HepG2 (cell line): ENCODE data around the gene SAMD4A. TPM values are rescaled to one million over a fixed set of nuclear protein-coding genes. Genes with fewer than 3 reads are reported as not detected.

Experiments used
- CCAR2 ChIP-seq: fragments of 200-400 bp; formaldehyde crosslinking; optimal IDR thresholded peaks from 2 replicates; pipeline ENCODE3; 2018; ENCODE audit warnings: low read depth, mild to moderate bottlenecking, low read length, moderate library complexity
- DNMT1 ChIP-seq: sonication (generic); formaldehyde crosslinking; IDR thresholded peaks from 2 replicates; pipeline ENCODE4 v1.5.1; 2020; ENCODE audit warnings: mild to moderate bottlenecking, missing genetic modification reagents
- ETS1 ChIP-seq: sonication (generic); formaldehyde crosslinking; IDR thresholded peaks from 2 replicates; pipeline ENCODE4 v1.4.0; 2020; ENCODE audit warnings: missing genetic modification reagents
- JDP2 ChIP-seq: sonication (generic); formaldehyde crosslinking; IDR thresholded peaks from 2 replicates; pipeline ENCODE4 v1.8.1; 2022; ENCODE audit warnings: missing genetic modification reagents, borderline replicate concordance
- KDM5B ChIP-seq: sonication (generic); formaldehyde crosslinking; IDR thresholded peaks from 2 replicates; pipeline ENCODE4 v1.4.0; 2020; ENCODE audit warnings: missing genetic modification reagents, mild to moderate bottlenecking, borderline replicate concordance
- MED13 ChIP-seq: sonication (generic); formaldehyde crosslinking; IDR thresholded peaks from 2 replicates; pipeline ENCODE4 v1.5.0; 2020; ENCODE audit warnings: missing genetic modification reagents
- SMAD1 ChIP-seq: sonication (generic); formaldehyde crosslinking; IDR thresholded peaks from 2 replicates; pipeline ENCODE4 v1.4.0; 2020; ENCODE audit warnings: missing genetic modification reagents, low read depth, mild to moderate bottlenecking, borderline replicate concordance
- TCF7L2 ChIP-seq: IDR thresholded peaks from 2 replicates; pipeline ENCODE4 v1.6.1; 2011; ENCODE audit warnings: mild to moderate bottlenecking, low read depth, low read length, moderate library complexity
- THYN1 ChIP-seq: sonication (generic); formaldehyde crosslinking; IDR thresholded peaks from 2 replicates; pipeline ENCODE4 v1.8.1; 2023; ENCODE audit warnings: low read depth, mild to moderate bottlenecking, moderate library complexity, missing genetic modification reagents, borderline replicate concordance
- ZNF138 ChIP-seq: sonication (generic); formaldehyde crosslinking; IDR thresholded peaks from 2 replicates; pipeline ENCODE4 v1.5.0; 2020; ENCODE audit warnings: mild to moderate bottlenecking, low read depth, missing genetic modification reagents
- ZNF232 ChIP-seq: sonication (generic); formaldehyde crosslinking; IDR thresholded peaks from 2 replicates; pipeline ENCODE4 v1.4.0; 2020; ENCODE audit warnings: missing genetic modification reagents, borderline replicate concordance
- ZNF24 ChIP-seq: fragments of 450-650 bp; IDR thresholded peaks from 2 replicates; pipeline ENCODE4 v1.6.1; 2017; ENCODE audit warnings: antibody characterized with exemption, mild to moderate bottlenecking
- ZNF274 ChIP-seq: sonication (generic); formaldehyde crosslinking; IDR thresholded peaks from 2 replicates; pipeline ENCODE4 v1.5.1; 2020; ENCODE audit warnings: mild to moderate bottlenecking, missing genetic modification reagents
- ZNF335 ChIP-seq: sonication (generic); formaldehyde crosslinking; IDR thresholded peaks from 2 replicates; pipeline ENCODE4 v1.4.0; 2020; ENCODE audit warnings: missing genetic modification reagents
- ZNF672 ChIP-seq: sonication (generic); formaldehyde crosslinking; IDR thresholded peaks from 2 replicates; pipeline ENCODE4 v1.8.1; 2022; ENCODE audit warnings: missing genetic modification reagents
- ZNF709 ChIP-seq: sonication (generic); formaldehyde crosslinking; IDR thresholded peaks from 2 replicates; pipeline ENCODE4 v1.5.0; 2020; ENCODE audit warnings: mild to moderate bottlenecking, missing genetic modification reagents
- ZNF768 ChIP-seq: sonication (generic); formaldehyde crosslinking; IDR thresholded peaks from 2 replicates; pipeline ENCODE4 v1.4.0; 2020; ENCODE audit warnings: missing genetic modification reagents
- ZSCAN20 ChIP-seq: sonication (generic); formaldehyde crosslinking; IDR thresholded peaks from 2 replicates; pipeline ENCODE4 v1.4.0; 2020; ENCODE audit warnings: missing genetic modification reagents, mild to moderate bottlenecking, borderline replicate concordance
- ZXDC ChIP-seq: sonication (generic); formaldehyde crosslinking; IDR thresholded peaks from 2 replicates; pipeline ENCODE4 v1.5.0; 2020; ENCODE audit warnings: mild to moderate bottlenecking, missing genetic modification reagents
- polyA plus RNA-seq, 8 experiments: library from polyadenylated mRNA; depleted of rRNA in 3 of 8; stranded (reverse) in 7 of 8; unstranded in 1 of 8; fragments of >200 nt; fragmentation: Illumina TruSeq in 4 of 8; extraction: Trizol in 4 of 8; gene quantifications; 2 replicates each; pipeline versions ENCODE4 v1.2.1 to v1.2.3, GENCODE V29; 2011 to 2016; ENCODE audit warnings: low read depth in 4 of 8, missing spikeins in 1 of 8, mixed read lengths in 1 of 8; ENCODE audit not compliant: insufficient read depth in 1 of 8
- total RNA-seq, 5 experiments: library from RNA; depleted of rRNA; stranded (reverse); fragments of >200 nt; fragmentation: Illumina TruSeq; extraction: Trizol; gene quantifications; 2 replicates each; pipeline ENCODE4 v1.2.3, GENCODE V29; 2016; ENCODE audit warnings: low read depth in 1 of 5
- TF ChIP-seq, protein P1 (sequence below): sonication (generic); formaldehyde crosslinking; IDR thresholded peaks from 2 replicates; pipeline ENCODE4 v1.8.1; 2023; ENCODE audit warnings: missing genetic modification reagents, inconsistent platforms, borderline replicate concordance
- TF ChIP-seq, protein P2 (sequence below): sonication (generic); formaldehyde crosslinking; conservative IDR thresholded peaks from 2 replicates; pipeline ENCODE4 v1.4.0; 2020; ENCODE audit warnings: missing genetic modification reagents
- TF ChIP-seq, protein P3 (sequence below): sonication (generic); formaldehyde crosslinking; IDR thresholded peaks from 2 replicates; pipeline ENCODE4 v1.8.1; 2023; ENCODE audit warnings: mild to moderate bottlenecking, inconsistent platforms, moderate library complexity, missing genetic modification reagents, borderline replicate concordance

Gene SAMD4A
- total and polyA plus RNA-seq, 2 of the 13 experiments (the other 11 are each of a cell fraction or from before 2014, with no cell fraction given): 11.8 to 13.0 TPM

GRCh38 chr14:54567639-54568561 is 972 bp downstream of the SAMD4A start (continued):
- TF ChIP-seq ETS1 (CRISPR knock-in tag) (no peak), SMAD1 (CRISPR knock-in tag) (no peak), MED13 (CRISPR knock-in tag) (peak; percentile 38; the same call in 1 of the 2 replicates), JDP2 (CRISPR knock-in tag) (no peak), ZNF274 (CRISPR knock-in tag) (no peak), THYN1 (CRISPR knock-in tag) (no peak), ZNF232 (CRISPR knock-in tag) (no peak), ZNF709 (CRISPR knock-in tag) (no peak), ZNF24 (no peak), ZXDC (CRISPR knock-in tag) (no peak), ZNF335 (CRISPR knock-in tag) (no peak), CCAR2 (no peak), DNMT1 (CRISPR knock-in tag) (no peak), ZNF138 (CRISPR knock-in tag) (no peak), ZSCAN20 (CRISPR knock-in tag) (no peak), ZNF672 (no peak), TCF7L2 (no peak), KDM5B (CRISPR knock-in tag) (no peak), ZNF768 (peak; percentile 42; the same call in 1 of the 2 replicates)
- TF ChIP-seq, protein P1, sequence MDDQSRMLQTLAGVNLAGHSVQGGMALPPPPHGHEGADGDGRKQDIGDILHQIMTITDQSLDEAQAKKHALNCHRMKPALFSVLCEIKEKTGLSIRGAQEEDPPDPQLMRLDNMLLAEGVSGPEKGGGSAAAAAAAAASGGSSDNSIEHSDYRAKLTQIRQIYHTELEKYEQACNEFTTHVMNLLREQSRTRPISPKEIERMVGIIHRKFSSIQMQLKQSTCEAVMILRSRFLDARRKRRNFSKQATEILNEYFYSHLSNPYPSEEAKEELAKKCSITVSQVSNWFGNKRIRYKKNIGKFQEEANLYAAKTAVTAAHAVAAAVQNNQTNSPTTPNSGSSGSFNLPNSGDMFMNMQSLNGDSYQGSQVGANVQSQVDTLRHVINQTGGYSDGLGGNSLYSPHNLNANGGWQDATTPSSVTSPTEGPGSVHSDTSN: no peak
- TF ChIP-seq, protein P2, sequence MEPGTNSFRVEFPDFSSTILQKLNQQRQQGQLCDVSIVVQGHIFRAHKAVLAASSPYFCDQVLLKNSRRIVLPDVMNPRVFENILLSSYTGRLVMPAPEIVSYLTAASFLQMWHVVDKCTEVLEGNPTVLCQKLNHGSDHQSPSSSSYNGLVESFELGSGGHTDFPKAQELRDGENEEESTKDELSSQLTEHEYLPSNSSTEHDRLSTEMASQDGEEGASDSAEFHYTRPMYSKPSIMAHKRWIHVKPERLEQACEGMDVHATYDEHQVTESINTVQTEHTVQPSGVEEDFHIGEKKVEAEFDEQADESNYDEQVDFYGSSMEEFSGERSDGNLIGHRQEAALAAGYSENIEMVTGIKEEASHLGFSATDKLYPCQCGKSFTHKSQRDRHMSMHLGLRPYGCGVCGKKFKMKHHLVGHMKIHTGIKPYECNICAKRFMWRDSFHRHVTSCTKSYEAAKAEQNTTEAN (CRISPR knock-in tag): no peak
- TF ChIP-seq, protein P3, sequence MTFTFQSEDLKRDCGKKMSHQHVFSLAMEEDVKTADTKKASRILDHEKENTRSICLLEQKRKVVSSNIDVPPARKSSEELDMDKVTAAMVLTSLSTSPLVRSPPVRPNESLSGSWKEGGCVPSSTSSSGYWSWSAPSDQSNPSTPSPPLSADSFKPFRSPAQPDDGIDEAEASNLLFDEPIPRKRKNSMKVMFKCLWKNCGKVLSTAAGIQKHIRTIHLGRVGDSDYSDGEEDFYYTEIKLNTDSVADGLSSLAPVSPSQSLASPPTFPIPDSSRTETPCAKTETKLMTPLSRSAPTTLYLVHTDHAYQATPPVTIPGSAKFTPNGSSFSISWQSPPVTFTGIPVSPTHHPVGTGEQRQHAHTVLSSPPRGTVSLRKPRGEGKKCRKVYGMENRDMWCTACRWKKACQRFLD: peak; percentile 70; the same call in 1 of the 2 replicates
